Right lobe of liver (tissue), 6 donors: ENCODE results near the gene ADAMTSL5. TPM values are rescaled to one million over a fixed set of nuclear protein-coding genes. Genes with fewer than 3 reads are reported as not detected.

ENCODE experiments used
- ATAC-seq, 4 donors: fragments of 200-7000 bp; cut with Tn5 transposase; one replicate each; pipeline ENCODE4 v1.9.1; 2020; ENCODE audit warnings: mild to moderate bottlenecking in 4 of 4, moderate library complexity in 4 of 4
- DNase-seq, 3 donors: peaks; one replicate each; pipeline ENCODE4 v3.0.0-alpha.2; 2020
- H3K27ac ChIP-seq, 3 donors: fragments of 200-600 bp; one replicate each; pipeline ENCODE4 v1.8.0; 2022
- H3K27me3 ChIP-seq, 2 donors: fragments of 200-600 bp; one replicate each; pipeline ENCODE4 v1.8.0; 2022
- H3K36me3 ChIP-seq, 4 donors: fragments of 200-600 bp; sonication (generic) in 1 of 4; one replicate each; pipeline versions ENCODE4 v1.5.1 to v1.8.0; 2017 to 2022; ENCODE audit warnings: control low read depth in 1 of 4
- H3K4me1 ChIP-seq, 4 donors: fragments of 200-600 bp; sonication (generic) in 1 of 4; one replicate each; pipeline versions ENCODE4 v1.5.1 to v1.8.0; 2017 to 2022; ENCODE audit warnings: control low read depth in 1 of 4
- H3K4me3 ChIP-seq, 3 donors: fragments of 200-600 bp; one replicate each; pipeline ENCODE4 v1.8.0; 2022
- H3K9me3 ChIP-seq, 4 donors: fragments of 200-600 bp; sonication (generic) in 1 of 4; one replicate each; pipeline versions ENCODE4 v1.5.1 to v1.8.0; 2017 to 2022; ENCODE audit warnings: control low read depth in 1 of 4
- POLR2A ChIP-seq: fragments of 450-650 bp; IDR thresholded peaks from one replicate; pipeline ENCODE4 v1.6.1; 2017; ENCODE audit warnings: antibody characterized with exemption, mild to moderate bottlenecking
- WGBS: methylation state at CpG from one replicate; pipeline ENCODE4 v1.1.6; 2018; ENCODE audit warnings: low coverage, low lambda C conversion rate; ENCODE audit not compliant: insufficient coverage; ENCODE audit errors: missing lambda C conversion rate; 5-methylcytosine and 5-hydroxymethylcytosine counted together
- intact Hi-C, 2 donors: fragments of 100-400 bp; cut with DNase I; formaldehyde crosslinking; loops; one replicate each; pipeline versions ENCODE4 v1.11.2 to v1.14.1; 2022
- total RNA-seq, 6 experiments: library from RNA; depleted of rRNA in 2 of 6; stranded (reverse); fragments of >200 nt in 2 of 6; fragmentation: NEBNext Ultra II Directional in 3 of 6; extraction: Animal tissue kit (Norgen Biotek cat#: 25700) in 3 of 6; gene quantifications; one replicate each; pipeline versions ENCODE4 v1.1.0 to v1.2.4, GENCODE V29; 2016 to 2023
- TF ChIP-seq, protein P1 (sequence below), 4 donors: fragments of 200-600 bp in 3 of 4; fragments of 450-650 bp in 1 of 4; IDR thresholded peaks; one replicate each; pipeline versions ENCODE4 v1.5.1 to v1.8.0; 2016 to 2022; ENCODE audit warnings: antibody characterized with exemption in 4 of 4, mild to moderate bottlenecking in 2 of 4
- donor health status: DM: no; HTN: yes; CAD: no.
- donor health status: DM: no; HTN: no; CAD: no.
- donor health status: DM: no; HTN: no; CAD: no.
- donor health status: DM: no; HTN: yes; CAD: no.
- donor health status: DM: no; HTN: yes; CAD: no.

ADAMTSL5 gene
- total RNA-seq, 6 experiments from 2014 or later: 1.8 to 6.9 (median 4.5) TPM

- Histone ChIP-seq H3K36me3 (no peaks in the 10 kb centered on the region), H3K4me1 (peaks cover 0 to 4% (median 1%) of the 10 kb centered on the region in 4 donors), H3K27me3 (no peaks in the 10 kb centered on the region), H3K4me3 (peak overlapping the region; percentile 31 to 50 (median 45)), H3K9me3 (no peaks in the 10 kb centered on the region), H3K27ac (peak overlapping the region in 2 of 3 donors; percentile 47 to 57)
- ATAC-seq: peak; percentile 83 to 91 (median 85)
- DNase-seq: peak; percentile 88 to 90 (median 88)
- TF ChIP-seq, protein P1, sequence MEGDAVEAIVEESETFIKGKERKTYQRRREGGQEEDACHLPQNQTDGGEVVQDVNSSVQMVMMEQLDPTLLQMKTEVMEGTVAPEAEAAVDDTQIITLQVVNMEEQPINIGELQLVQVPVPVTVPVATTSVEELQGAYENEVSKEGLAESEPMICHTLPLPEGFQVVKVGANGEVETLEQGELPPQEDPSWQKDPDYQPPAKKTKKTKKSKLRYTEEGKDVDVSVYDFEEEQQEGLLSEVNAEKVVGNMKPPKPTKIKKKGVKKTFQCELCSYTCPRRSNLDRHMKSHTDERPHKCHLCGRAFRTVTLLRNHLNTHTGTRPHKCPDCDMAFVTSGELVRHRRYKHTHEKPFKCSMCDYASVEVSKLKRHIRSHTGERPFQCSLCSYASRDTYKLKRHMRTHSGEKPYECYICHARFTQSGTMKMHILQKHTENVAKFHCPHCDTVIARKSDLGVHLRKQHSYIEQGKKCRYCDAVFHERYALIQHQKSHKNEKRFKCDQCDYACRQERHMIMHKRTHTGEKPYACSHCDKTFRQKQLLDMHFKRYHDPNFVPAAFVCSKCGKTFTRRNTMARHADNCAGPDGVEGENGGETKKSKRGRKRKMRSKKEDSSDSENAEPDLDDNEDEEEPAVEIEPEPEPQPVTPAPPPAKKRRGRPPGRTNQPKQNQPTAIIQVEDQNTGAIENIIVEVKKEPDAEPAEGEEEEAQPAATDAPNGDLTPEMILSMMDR (IDR thresholded peaks at IDR 0.05): no peak
- no peak for TF ChIP-seq POLR2A
- WGBS: under 1% methylated on average over 24 of the region's 46 CpGs
- intact Hi-C loops: loop anchor here in 1 of 2 donors (10.0 kb wide), 1 partner anchor 223 kb away; the partner anchor contains the start of gene EFNA2
Measured at GRCh38 chr19:1507763-1508506, 4.9 kb downstream of the ADAMTSL5 start.

- Histone ChIP-seq H3K27me3 (no peaks in the 10 kb centered on the region), H3K4me1 (peaks cover 0 to 4% (median 1%) of the 10 kb centered on the region in 4 donors)
- intact Hi-C loops: loop anchor here in 1 of 2 donors (10.0 kb wide), 1 partner anchor 222 kb away; the partner anchor contains the start of gene EFNA2
Measured at GRCh38 chr19:1507192-1507660, 5.6 kb downstream of the ADAMTSL5 start.

DNA sequence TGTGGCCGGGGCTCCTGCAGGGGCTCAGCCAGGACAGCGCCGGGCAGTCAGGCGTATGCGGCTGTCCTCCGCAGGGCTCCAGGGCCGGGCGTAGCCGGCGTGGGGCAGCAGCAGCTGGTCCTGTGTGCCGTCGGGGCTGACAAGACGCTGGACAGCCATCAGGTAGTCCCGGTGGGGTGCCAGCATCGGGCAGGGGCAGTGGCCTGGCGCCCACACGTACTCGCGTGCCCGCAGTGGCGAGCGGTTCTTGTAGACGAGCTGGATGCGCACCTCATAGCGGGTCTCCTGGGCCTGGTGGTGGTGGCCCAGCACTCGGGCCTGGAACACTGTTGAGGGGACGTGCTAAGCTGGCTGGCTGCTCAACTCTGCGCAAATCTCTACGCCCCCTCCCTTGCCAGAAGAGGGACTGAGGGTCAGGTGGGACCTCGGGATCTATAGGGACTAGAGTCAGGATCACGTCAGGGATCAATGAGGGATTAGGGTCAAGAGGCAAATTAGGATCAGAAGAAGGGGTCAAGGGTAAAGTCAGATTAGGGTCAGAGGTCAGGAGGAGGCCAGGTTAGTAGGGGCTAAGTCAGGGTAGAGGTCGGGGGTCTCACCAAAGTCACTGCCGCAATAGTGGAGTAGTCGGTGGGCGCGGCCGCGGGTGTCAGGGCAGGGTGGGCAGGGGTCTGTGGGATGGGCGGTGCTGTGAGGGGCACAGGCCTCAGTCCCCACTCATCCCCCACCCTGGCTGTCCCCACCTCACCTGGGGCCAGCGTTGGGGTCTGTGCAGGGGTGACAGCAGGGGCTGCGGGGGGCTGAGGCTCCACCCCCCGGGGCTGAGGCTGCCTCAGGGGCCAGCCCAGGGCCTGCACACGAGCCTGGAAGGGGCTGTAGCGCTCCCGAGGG, 6.6 kb downstream of the ADAMTSL5 start:
- DNase-seq (no peak), ATAC-seq (no peak)
- TF ChIP-seq, protein P1 (IDR thresholded peaks at IDR 0.05): no peak
- no peak for TF ChIP-seq POLR2A
- WGBS: 75% methylated on average over 8 of the region's 45 CpGs
- Histone ChIP-seq H3K36me3 (no peaks in the 10 kb centered on the region), H3K9me3 (no peaks in the 10 kb centered on the region), H3K4me1 (peaks cover 0 to 11% (median 5%) of the 10 kb centered on the region in 4 donors), H3K4me3 (no peak overlapping the region), H3K27ac (no peak overlapping the region), H3K27me3 (no peaks in the 10 kb centered on the region)
- intact Hi-C loops: loop anchor here in 1 of 2 donors (10.0 kb wide), 1 partner anchor 221 kb away; the partner anchor contains the start of gene EFNA2

More at GRCh38 chr19:1507192-1507660, 5.6 kb downstream of the ADAMTSL5 start:
- ATAC-seq (no peak), DNase-seq (no peak)
- Histone ChIP-seq H3K36me3 (no peaks in the 10 kb centered on the region), H3K4me3 (peak overlapping the region in 2 of 3 donors; percentile 45 to 50), H3K9me3 (no peaks in the 10 kb centered on the region), H3K27ac (peak overlapping the region in 2 of 3 donors; percentile 47 to 57)
- TF ChIP-seq, protein P1 (IDR thresholded peaks at IDR 0.05): no peak
- TF ChIP-seq POLR2A: no peak
- 62% methylated on average over 7 of the region's 23 CpGs for WGBS

DNA sequence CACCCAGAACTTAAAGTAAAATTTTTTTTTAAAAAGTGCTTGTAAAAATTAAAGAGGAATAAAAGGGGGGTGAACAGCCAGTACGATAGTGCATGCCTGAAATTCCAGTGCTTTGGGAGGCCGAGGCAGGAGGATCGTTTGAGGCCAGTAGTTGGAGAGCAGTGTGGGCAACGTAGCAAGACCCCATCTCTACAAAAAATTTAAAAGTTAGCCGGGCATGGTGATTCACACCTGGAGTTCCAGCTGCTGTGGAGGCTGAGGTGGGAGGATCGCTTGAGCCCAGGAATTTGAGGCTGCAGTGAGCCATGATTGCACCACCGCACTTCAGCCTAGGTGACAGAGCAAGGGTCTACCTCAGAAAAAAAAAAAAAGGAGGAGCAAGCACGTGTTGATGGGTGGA, 7.8 kb downstream of the ADAMTSL5 start:
- DNase-seq: no peak
- no peak for ATAC-seq
- intact Hi-C loops: loop anchor here in 1 of 2 donors (10.0 kb wide), 1 partner anchor 220 kb away; the partner anchor contains the start of gene EFNA2
- H3K36me3 ChIP-seq: no peaks in the 10 kb centered on the region
- H3K27ac ChIP-seq: no peak overlapping the region
- H3K27me3 ChIP-seq: no peaks in the 10 kb centered on the region
- no peak overlapping the region for H3K4me3 ChIP-seq
- no peak for TF ChIP-seq POLR2A
- TF ChIP-seq, protein P1 (IDR thresholded peaks at IDR 0.05): no peak
- H3K9me3 ChIP-seq: no peaks in the 10 kb centered on the region
- 84% methylated on average over 8 of the region's 8 CpGs for whole genome bisulfite sequencing
- H3K4me1 ChIP-seq: peaks cover 0 to 12% (median 5%) of the 10 kb centered on the region in 4 donors
